Measurements from ENCODE around the gene IFNGR2.
A peak's percentile ranks its signal among the peaks of the same experiment; 100 is the strongest.
"Not testable (repeated sequence)": the region's sequence is repeated elsewhere in the genome, so short reads cannot be mapped to it uniquely, and the experiment has no call there.

Gene IFNGR2

DNA sequence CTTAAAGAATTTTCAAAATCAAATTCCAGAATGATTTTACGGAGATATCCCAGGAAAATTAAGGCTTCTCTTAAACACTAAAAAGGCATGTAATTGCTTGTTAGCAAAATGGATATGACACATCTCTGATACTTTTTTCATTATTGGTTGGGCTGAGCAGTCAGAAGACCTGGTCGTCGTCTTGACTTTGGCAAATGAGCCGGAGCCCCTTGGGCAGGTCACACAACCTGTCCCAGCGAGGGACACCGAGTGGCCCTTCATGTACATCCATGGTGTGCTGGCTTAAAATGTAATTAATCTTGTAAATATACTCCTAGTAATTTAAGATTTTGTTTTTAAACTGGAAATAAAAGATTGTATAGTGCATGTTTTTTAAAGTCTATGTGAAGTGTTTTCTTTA, 33.9 kb downstream of the IFNGR2 start:
- no peak for DNase-seq (ENCODE audit: low spot score)

DNA sequence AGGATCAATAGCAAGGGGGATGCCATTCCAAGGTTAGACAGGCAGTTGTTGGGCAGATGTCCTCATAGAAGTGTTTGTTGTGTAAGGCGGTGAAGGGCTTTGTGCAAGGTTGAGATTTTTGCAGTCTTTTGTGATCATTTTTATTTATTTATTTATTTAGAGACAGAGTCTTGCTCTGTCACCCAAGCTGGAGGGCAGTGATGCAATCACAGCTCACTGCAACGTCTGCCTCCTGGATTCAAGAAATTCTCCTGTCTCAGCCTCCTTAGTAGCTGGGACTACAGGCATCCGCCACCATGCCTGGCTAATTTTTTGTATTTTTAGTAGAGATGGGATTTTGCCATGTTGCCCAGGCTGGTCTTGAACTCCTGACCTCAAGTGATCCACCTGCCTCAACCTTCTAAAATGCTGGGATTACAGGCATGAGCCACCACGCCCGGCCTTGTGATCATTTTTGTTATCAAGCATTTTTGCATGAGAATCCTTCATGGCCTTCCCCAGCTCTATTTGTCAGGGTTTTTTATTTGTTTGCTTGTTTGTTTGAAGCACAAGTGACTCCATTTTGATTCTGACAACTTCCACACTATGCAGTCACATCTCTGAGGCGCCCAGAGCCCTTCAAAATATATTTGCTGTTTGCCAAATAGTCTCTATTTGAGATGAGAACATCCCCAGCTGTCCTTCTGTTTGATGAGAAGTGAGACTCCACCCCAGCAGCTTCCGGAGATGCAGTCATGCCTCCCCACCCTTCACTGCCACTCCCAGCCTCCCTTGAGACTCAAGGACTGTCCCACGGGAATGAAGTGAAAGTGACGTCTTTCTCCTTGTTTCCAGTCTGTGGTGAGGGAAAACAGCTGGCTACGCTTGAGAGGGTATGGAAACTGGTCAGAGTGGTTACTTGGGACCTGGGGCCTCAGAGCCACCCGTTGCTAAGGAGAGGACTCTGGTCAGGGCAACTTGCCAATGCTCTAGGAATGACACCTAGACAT, 38.6 kb downstream of the IFNGR2 start:
- no peak for DNase-seq (ENCODE audit: low spot score)

DNA sequence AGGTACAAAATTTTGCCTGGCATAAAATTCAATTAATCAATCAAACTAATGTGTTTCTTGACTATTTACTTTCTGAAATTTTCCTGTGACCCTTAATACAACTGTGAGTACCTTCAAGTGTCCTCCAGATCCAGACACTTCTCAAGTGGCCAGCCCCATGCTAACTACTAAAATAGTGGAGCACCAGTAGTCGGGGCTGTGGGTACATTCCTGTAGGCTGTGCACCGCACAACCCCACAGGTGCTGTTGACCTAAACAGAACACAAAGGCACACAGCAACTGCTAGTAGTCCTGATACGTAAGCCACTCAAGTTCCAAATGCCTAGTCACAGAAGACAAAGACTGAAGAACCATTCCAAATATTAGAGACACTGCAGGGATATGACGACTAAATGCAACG, 40.0 kb downstream of the IFNGR2 start:
- DNase-seq (ENCODE audit: low spot score), result no peak

DNA sequence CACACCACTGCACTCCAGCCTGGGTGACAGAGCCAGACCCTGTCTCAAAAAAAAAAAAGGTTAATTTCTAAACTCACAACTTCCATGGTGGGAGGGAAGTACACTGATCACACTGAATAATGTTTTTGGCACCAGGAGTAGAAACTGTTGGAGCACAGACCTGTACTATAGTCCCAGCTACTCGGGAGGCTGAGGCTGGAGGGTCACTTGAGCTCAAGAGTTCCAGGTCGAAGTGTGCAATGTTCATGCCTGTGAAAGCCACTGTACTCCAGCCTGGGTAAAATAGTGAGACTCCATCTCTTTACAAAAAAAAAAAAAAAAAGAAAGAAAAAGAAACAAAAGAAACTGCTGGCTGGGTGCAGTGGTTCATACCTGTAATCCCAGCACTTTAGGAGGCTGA, 41.3 kb downstream of the IFNGR2 start:
- no peak for DNase-seq (ENCODE audit: low spot score)

DNA sequence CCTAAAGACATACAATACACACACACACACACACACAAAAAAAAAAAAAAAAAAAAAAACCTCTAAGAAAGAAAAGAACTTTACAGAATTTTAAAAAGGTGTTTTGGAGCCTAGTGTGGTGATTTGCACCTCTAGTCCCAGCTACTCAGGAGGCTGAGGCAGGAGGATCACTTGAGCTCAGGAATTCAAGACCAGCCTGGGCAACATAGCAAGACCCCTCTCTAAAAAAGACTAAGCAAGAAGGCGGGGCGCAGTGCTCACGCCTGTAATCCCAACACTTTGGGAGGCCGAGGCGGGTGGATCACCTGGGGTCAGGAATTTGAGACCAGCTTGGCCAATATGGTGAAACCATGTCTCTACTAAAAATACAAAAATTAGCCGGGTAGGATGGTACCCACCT, 43.4 kb downstream of the IFNGR2 start:
- not testable (repeated sequence) for DNase-seq (ENCODE audit: low spot score)

DNA sequence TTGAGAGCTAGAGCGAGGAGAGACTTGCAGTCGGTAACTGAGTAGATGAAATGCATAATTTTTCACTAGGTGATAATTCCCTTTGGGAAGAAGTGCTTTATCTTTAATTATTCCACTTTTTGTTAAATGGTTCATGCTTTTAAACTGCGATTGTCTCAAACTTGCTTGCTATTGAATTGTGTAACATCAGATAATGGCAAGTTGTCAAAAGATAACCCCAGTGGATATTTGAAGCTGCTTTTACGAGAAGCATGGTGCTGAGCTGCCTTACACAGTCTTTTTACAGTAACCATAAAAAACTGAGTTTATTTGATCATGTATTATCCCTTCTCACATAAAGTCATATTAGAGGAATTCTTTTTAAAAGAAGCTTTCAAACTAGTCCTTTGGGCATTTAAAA, 46.4 kb downstream of the IFNGR2 start:
- no peak for DNase-seq (ENCODE audit: low spot score)

DNA sequence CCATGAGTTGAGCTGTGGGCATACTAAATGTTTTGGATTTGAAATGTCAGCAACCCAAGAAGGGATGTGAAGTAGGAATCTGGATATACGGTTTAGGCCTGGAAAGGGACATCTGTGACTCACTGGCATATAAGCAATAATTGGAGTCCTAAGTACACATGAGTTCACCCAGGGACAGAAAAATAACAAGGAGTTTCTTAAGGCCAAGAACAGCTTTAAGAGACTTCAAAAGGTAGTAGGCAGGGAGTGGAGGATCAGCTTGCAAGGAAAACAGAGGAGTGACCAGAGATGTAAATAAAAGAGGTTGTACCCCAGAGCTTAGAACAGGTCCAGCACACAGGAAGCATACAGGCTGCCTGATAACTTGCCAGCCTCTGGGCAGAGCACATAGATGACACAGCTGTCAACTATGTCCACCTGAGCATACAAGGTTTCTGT, 48.4 kb downstream of the IFNGR2 start:
- no peak for DNase-seq (ENCODE audit: low spot score)

DNA sequence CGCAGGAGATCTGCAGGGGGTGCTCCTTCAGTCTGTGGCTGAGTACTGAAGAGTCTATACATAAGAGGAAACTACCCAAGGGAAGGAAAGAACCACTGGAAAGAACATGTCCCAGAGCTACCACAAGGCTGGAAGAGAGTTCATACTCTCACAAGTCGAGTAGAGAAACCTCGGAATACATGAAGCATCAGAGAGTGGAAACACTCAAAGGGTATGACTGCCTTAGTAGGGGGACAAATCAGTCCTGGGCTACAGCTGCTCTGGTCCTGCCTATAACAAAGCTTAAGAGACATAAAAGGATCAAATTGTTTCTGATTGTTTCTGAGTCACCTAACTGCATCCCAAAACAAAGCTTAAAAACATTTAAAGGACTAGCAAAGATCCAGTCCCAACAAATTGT, 49.1 kb downstream of the IFNGR2 start:
- DNase-seq (ENCODE audit: low spot score), result no peak

DNA sequence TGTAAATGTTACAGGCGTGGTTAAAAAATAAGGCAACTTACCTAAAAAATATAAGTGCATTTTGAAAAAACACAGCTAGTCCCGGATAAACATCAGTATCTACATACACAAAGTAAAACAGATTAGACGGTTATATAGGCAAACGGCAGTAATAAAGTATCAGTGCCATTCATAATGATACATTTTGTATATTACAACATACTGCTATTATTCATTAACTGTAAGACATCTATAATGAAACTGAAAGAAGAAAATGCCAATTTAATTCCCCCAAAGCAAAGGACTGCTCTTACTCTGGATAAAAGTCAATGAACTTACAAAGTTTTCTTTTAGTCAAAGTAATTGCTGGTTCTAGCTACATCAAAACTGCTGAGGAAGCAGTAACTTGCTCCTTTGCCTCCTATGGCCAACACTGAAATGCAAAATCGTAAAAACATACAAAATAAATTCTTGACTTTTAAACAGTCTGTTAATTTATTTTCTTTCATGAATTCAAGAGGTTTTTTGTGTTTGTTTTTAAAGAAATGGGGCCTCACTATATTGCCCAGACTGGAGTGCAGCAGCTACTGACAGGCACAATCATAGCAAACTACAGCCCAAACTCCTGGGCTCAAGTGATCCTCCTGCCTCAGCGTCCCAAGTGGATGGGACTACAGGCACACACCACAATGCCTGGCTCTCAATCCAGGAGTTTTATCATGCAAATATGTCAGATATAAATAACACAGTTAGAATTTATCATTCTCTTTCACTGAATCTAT, 52.7 kb downstream of the IFNGR2 start:
- DNase-seq (ENCODE audit: low spot score), result no peak

DNA sequence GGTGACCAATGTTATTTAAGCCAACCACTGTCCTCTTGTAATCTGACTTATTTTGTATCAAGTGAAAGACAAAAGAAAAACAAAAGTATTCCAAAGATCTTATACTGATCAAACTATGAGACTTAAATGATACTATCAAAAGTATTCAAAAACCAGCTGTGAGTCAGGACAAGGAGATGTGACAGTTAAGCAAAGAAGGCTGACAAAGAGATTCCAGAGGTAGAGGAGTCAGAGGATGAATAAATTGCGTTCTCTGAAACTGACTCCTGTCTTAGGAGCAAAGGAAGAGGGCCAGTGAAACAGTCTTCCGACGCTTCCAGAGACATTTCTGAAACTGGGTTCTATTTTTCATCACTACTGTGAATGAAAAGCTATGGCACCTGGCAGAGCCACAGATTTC, 55.6 kb downstream of the IFNGR2 start:
- no peak for DNase-seq (ENCODE audit: low spot score)

DNA sequence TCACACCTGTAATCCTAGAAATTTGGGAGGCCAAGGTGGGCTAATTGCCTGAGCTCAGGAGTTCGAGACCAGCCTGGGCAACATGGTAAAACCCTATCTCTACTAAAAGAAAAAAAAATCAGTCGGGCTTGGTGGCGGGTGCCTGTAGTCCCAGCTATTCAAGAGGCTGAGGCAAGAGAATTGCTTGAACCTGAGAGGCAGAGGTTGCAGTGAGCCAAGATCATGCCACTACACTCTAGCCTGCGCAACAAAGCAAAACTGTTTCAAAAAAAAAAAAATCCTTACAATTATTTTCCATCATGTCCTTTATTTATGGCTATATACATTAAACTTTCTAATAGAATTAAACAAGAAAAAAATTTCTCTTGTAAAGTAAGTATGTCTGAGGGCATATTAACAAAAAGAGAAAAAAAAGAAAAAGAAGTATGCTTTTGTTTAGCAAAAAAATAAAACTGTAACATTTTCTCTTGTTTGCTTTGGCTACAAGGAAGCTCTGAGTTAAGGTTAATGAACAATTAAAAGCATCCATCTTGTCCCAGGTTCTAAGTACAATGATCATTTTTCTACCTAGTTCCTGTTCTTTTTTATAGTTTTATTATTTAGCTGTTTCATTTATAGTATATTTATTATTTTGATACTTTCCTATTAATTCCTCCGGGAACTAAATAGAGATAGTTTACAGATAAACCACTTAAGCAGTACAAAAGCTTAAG, 58.5 kb downstream of the IFNGR2 start:
- no peak for DNase-seq (ENCODE audit: low spot score)

DNA sequence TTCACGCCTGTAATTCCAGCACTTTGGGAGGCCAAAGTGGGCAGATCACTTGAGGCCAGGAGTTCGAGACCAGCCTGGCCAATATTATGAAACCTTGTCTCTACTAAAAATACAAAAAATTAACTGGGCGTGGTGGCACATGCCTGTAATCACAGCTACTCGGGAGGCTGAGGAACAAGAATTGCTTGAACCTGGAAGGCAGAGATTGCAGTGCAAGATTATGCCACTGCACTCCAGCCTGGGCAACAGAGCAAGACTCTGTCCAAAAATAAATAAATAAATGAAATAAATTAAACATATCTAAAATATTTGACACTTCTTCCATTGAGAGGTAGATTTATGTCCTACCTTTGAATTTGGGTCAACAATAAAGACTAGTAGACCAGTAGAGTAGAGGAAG, 66.0 kb downstream of the IFNGR2 start:
- not testable (repeated sequence) for DNase-seq (ENCODE audit: low spot score)

DNA sequence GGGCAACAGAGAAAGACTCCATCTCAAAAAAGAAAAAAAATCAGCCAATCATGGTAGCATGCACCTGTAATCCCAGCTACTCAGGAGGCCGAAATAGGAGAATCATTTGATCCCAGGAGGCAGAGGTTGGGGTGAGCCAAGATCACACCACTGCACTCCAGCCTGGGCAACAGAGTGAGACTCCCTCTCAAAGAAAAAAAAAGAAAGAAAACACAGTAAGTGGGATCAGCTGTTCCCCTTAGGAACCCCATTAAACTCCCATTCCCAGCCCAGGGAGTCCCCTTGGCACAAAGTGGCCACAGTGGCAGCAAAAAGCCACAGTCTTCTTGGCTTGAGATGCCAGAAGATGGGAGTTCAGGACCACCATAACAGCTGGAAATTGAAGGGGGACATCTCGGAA, 67.5 kb downstream of the IFNGR2 start:
- DNase-seq (ENCODE audit: low spot score), result no peak

DNA sequence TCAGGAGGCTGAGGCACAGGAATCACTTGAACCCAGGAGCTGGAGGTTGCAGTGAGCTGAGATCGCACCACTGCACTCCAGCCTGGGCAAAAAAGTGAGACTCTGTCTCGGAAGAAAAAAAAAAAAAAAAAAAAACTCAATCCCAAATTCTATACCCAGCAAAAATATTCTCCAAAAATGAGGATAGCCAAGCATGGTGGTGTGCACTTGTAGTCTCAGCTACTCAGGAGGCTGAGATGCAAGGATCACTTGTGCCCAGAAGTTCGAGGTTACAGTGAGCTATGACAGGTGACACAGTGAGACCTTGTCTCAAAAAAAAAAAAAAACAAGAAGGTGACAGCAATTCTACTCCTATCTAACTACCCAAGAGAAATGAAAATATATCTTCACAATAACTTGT, 70.1 kb downstream of the IFNGR2 start:
- DNase-seq (ENCODE audit: low spot score), result no peak

DNA sequence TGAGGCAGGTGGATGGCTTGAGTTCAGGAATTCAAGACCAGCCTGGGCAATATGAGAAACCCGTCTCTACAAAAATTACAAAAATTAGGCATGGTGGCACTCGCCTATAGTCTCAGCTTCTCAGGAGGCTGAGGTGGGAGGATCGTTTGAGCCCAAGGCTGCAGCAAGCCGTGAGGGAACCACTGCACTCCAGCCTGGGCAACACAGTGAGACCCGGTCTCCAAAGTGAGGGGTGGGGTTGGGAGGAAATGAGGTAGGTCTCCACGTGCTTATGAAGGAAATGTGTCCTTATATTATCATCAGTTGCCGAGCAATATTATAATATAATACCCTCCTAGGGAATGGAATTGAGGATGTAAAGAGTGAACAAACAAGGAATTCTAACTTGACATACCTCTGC, 73.9 kb downstream of the IFNGR2 start:
- DNase-seq (ENCODE audit: low spot score), result no peak

DNA sequence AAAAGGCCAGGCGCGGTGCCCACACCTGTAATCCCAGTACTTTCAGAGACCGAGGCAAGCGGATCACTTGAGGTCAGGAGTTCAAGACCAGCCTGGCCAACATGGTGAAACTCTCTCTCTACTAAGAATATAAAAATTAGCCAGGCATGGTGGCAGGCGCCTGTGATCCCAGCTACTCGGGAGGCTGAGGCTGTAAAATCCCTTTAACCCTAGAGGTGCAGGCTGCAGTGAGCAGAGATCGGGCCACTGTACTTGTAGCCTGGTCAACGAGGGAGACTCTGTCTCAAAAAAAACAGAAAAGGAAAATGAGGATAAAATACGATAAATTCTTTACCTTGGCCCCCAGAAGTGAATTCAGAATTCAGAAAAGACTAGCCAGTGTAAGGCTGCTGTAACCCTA, 75.0 kb downstream of the IFNGR2 start:
- DNase-seq (ENCODE audit: low spot score), result no peak

DNA sequence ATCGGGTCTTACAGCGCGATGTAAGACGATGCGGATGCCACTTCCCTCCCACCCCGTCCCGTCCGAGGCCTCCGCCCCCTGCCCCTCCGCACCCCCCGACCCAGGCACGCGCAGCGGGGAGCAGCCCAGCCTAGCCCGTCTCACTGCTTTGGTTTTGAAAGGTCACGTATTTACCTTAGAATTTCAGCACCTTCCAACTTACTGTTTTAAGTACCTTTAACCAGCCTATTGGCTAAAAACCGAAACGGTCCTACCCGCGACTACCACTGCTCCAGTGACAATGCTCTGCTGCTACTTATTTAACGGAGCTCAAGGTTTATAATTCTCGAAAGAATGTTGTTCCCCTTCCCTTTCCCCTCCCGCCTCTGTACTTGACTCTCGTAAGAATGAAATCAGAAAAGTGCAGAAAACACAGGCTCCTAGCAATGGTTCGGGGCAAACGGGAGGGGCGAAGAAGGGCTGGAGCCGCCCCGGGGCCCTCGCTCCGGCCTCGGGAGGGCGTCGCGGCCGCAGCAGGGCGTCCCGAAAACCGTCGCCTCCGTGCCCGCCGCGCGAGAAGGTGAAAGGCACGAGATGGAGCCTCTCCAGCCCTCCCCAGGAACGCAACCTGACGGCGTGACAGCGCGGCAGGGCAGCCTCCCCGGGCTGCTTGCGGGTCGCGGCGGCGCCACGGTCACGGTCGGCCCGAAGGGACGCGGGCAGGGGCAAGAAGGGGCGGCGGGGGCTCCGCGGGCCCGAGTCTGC, 75.9 kb downstream of the IFNGR2 start:
- DNase-seq (ENCODE audit: low spot score), result peak; percentile 11

DNA sequence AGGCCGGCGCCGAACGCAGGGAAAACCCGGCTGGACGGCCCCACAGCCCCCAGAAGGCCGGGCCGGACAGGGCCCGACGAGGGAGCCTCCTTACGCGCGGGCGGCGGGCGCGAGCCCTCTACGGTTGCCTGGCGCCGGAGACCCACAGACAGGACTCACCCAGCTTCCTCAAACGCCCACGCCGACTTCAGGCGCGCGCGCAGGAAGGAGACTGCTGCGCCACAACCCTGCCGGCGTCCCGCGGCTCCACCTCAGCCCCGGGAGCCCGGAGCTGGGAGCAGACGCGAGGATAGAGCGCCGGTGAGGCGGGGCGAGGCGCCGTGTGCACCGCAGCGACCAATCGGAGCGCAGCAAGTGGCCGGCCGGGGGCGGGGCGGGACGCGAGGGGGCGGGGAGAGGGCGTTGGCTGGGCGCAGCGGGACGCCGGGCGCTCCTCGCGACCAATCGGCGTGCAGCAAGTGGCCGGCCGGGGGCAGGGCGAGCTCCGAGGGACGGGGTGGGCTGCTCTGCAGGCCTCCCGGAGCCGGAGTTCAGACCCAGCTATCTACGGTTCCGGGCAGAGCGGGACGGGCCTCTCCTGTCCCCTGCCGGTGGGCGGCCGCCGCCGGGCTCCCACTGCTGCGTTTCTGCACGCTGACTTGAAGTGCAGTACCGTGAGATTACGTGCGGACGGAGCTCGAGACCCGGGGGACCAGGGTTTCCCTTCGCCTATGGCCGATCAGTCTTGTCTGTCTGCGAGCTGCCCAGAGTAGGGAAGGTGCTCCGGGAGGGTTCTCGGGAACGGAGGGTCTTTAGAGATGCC, 76.7 kb downstream of the IFNGR2 start, which contains the start of gene TMEM50B:
Gene TMEM50B (minus strand): TSS at position 296 of the 802 bp plus-strand sequence. CDS start 11,089 bp downstream, outside the sequence.
- peak; percentile 98 for DNase-seq (ENCODE audit: low spot score)

DNA sequence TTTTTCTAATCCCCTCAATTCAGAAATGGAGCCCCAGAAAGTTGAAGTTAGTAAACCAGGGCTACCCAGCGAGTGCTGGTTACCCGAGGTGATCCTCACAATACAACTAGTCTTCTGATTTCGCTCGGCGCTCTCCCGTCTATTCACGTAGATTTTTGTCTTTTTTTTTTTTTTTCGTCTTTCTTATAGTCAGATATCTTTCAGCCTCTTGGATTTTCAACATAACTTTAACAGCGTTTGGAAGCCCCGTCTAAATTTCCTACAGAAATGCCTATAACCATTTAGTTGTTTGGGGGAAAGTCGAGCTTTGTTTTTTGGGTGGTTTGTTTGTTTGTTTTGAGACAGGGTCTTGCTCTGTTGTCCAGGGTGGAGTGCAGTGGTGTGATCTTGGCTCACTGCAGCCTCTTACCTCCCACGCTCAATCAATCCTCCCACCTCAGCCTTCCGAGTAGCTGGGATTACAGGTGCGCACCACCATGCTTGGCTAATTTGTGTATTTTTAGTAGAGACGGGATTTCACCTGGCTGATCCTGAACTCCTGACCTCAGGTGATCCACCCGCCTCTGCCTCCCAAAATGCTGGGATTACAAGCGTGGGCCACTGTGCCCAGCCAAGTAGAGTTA, 77.4 kb downstream of the IFNGR2 start:
- no peak for DNase-seq (ENCODE audit: low spot score)

DNA sequence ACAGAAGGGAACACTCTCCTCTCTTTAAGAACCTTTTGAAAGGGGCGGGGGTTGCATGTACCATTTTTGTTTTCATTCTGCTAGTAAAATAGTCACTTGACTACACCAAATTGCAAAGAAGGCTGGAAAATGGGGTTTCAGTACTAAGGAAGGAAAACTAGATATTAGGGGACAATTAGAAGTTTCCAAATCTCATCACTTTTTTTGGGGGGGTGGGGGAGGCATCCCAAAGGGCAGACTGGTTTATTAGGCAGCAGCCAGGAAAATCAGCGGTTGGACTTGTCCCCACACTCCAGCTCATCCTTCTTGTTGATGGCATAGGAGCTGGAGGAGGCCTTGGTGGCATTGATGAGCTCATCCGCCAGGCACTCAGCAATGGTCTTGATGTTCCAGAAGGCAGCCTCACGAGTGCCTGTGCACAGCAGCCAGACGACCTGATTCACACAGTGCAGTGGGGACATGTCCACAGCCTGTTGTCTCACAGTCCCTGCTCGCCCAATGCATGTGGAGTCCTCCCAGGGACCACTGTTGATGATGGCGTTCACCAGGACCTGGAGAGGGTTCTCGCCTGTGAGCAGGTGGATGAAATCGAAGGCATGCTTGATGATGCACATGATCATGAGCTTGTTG, 78.2 kb downstream of the IFNGR2 start:
- peak; percentile 6 for DNase-seq (ENCODE audit: low spot score)

Data from Ammon's horn (tissue), 1 donor.